Keratinocyte (primary cell): ENCODE measurements around the gene CDKN2C. TPM values are rescaled to one million over a fixed set of nuclear protein-coding genes. Genes with fewer than 3 reads are reported as not detected.

Experiments
- DNase-seq: peaks from one replicate; pipeline ENCODE4 v3.0.0-alpha.2; 2011; ENCODE audit warnings: low read depth, missing footprints, low spot score
- FAIRE-seq: peaks from 2 replicates; lab custom pipeline; 2011; peaks lifted over from hg19 to GRCh38; lab: Jason Lieb, UNC
- H2AFZ ChIP-seq: 2 replicates; pipeline ENCODE4 v1.6.0; 2012; ENCODE audit warnings: low read length, control low read depth, inconsistent platforms; ENCODE audit not compliant: control insufficient read depth
- H3K27ac ChIP-seq: 2 replicates; pipeline ENCODE4 v1.5.1; 2011; ENCODE audit warnings: low read length; ENCODE audit not compliant: control insufficient read depth, insufficient read depth
- H3K27me3 ChIP-seq: 3 replicates; pipeline ENCODE4 v1.6.0; 2011; ENCODE audit warnings: low read length; ENCODE audit not compliant: control insufficient read depth, insufficient read depth; ENCODE audit errors: extremely low read depth
- H3K36me3 ChIP-seq, 2 experiments: 2 replicates in 1 of 2; 3 replicates in 1 of 2; pipeline ENCODE4 v1.5.1; 2011; ENCODE audit warnings: low read length in 2 of 2, mild to moderate bottlenecking in 1 of 2; ENCODE audit not compliant: control insufficient read depth in 2 of 2, insufficient read depth in 2 of 2; ENCODE audit errors: extremely low read depth in 1 of 2
- H3K4me1 ChIP-seq: 3 replicates; pipeline ENCODE4 v1.5.1; 2011; ENCODE audit warnings: low read length; ENCODE audit not compliant: control insufficient read depth, insufficient read depth; ENCODE audit errors: extremely low read depth
- H3K4me2 ChIP-seq: 3 replicates; pipeline ENCODE4 v1.6.0; 2011; ENCODE audit warnings: low read depth, low read length; ENCODE audit not compliant: control insufficient read depth, insufficient read depth; ENCODE audit errors: extremely low read depth
- H3K4me3 ChIP-seq, 3 experiments: fragments of 200-600 bp in 1 of 3; sonication (generic) in 1 of 3; 2 replicates in 2 of 3; 3 replicates in 1 of 3; pipeline ENCODE4 v1.5.1; 2011 to 2016; ENCODE audit warnings: low read length in 3 of 3, mild to moderate bottlenecking in 3 of 3, control low read depth in 2 of 3, inconsistent platforms in 1 of 3, low read depth in 1 of 3, mixed read lengths in 1 of 3, mixed run types in 1 of 3, moderate library complexity in 1 of 3; ENCODE audit not compliant: control insufficient read depth in 2 of 3, insufficient read depth in 2 of 3; ENCODE audit errors: extremely low read depth in 1 of 3
- H3K79me2 ChIP-seq: 2 replicates; pipeline ENCODE4 v1.6.0; 2012; ENCODE audit warnings: low read length; ENCODE audit not compliant: control insufficient read depth, insufficient read depth
- H3K9ac ChIP-seq: 3 replicates; pipeline ENCODE4 v1.6.0; 2011; ENCODE audit warnings: low read length; ENCODE audit not compliant: control insufficient read depth, insufficient read depth; ENCODE audit errors: extremely low read depth
- H3K9me1 ChIP-seq: 3 replicates; pipeline ENCODE4 v1.6.0; 2011; ENCODE audit warnings: low read length; ENCODE audit not compliant: control insufficient read depth, insufficient read depth; ENCODE audit errors: extremely low read depth
- H3K9me3 ChIP-seq: 2 replicates; pipeline ENCODE4 v1.5.1; 2012; ENCODE audit warnings: low read depth, low read length; ENCODE audit not compliant: control insufficient read depth
- H4K20me1 ChIP-seq: 3 replicates; pipeline ENCODE4 v1.6.0; 2011; ENCODE audit warnings: low read length; ENCODE audit not compliant: control insufficient read depth, insufficient read depth; ENCODE audit errors: extremely low read depth
- EZH2 ChIP-seq: IDR thresholded peaks from one replicate; pipeline ENCODE4 v1.6.1; 2012; ENCODE audit warnings: inconsistent platforms, mild to moderate bottlenecking, low read length, moderate library complexity
- dilution Hi-C: fragments of 300-500 bp; cut with MboI; formaldehyde crosslinking; loops from one replicate; pipeline ENCODE4 v1.7.0; 2020; ENCODE audit warnings: low sequenced_read_pairs; ENCODE audit not compliant: extremely low pct_ligation_motif_present
- polyA plus RNA-seq, 5 experiments: library from polyadenylated mRNA; depleted of rRNA in 3 of 5; stranded (reverse) in 3 of 5; stranded (forward) in 1 of 5; unstranded in 1 of 5; fragments of >200 nt; gene quantifications; 1 replicate in 1 of 5; 2 replicates in 3 of 5; 3 replicates in 1 of 5; pipeline versions ENCODE4 v1.2.1 to v1.2.3, GENCODE V29; 2011 to 2012; ENCODE audit warnings: missing spikeins in 2 of 5, low read depth in 1 of 5, low replicate concordance in 1 of 5
- TF ChIP-seq, protein P1 (sequence below), 3 experiments: IDR thresholded peaks in 1 of 3; conservative IDR thresholded peaks in 1 of 3; optimal IDR thresholded peaks in 1 of 3; 2 replicates in 2 of 3; 3 replicates in 1 of 3; pipeline versions ENCODE3 to v1.5.1; 2011; ENCODE audit warnings: low read length in 3 of 3, mild to moderate bottlenecking in 3 of 3, moderate library complexity in 2 of 3, control low read depth in 1 of 3, inconsistent platforms in 1 of 3; ENCODE audit not compliant: insufficient read depth in 2 of 3; ENCODE audit errors: extremely low read depth in 1 of 3

CDKN2C gene
- polyA plus RNA-seq, 1 donor (not counting 4 experiments of a cell fraction or from before 2014, with no cell fraction given), result 1.3 TPM

DNA sequence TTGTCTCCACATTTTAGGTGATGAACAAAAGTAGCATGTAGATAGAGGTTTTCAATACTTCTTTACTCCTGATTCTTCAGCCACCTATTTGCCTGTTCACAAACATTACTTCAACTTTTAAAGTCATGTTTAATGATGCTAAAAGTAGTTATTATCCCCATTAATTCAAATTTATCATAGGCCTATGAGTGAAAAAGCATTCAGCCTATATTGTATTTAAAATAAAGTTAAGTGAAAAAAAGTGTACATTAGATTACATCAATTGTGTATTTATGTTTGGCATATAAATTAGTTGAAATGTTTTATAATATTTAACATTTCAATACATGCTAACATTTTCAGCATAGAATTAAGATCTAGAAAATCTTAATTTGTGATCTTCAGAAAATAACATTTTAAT, 10.5 kb downstream of the CDKN2C start:
- Histone ChIP-seq H3K27ac (no peak overlapping the region), H3K9me1 (no peaks in the 10 kb centered on the region), H3K9me3 (no peaks in the 10 kb centered on the region), H3K4me2 (no peak overlapping the region), H3K4me3 (no peak overlapping the region), H4K20me1 (no peaks in the 10 kb centered on the region), H3K4me1 (peaks cover 14% of the 10 kb centered on the region), H3K79me2 (no peaks in the 10 kb centered on the region), H3K9ac (no peak overlapping the region), H3K27me3 (no peaks in the 10 kb centered on the region), H3K36me3 (no peaks in the 10 kb centered on the region), H2AFZ (no peak overlapping the region)
- dilution Hi-C loops, result no loop called here
- TF ChIP-seq, protein P1, sequence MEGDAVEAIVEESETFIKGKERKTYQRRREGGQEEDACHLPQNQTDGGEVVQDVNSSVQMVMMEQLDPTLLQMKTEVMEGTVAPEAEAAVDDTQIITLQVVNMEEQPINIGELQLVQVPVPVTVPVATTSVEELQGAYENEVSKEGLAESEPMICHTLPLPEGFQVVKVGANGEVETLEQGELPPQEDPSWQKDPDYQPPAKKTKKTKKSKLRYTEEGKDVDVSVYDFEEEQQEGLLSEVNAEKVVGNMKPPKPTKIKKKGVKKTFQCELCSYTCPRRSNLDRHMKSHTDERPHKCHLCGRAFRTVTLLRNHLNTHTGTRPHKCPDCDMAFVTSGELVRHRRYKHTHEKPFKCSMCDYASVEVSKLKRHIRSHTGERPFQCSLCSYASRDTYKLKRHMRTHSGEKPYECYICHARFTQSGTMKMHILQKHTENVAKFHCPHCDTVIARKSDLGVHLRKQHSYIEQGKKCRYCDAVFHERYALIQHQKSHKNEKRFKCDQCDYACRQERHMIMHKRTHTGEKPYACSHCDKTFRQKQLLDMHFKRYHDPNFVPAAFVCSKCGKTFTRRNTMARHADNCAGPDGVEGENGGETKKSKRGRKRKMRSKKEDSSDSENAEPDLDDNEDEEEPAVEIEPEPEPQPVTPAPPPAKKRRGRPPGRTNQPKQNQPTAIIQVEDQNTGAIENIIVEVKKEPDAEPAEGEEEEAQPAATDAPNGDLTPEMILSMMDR (optimal IDR thresholded peaks at IDR 0.05 in 1 of 3, IDR thresholded peaks at IDR 0.05 in 1 of 3, conservative IDR thresholded peaks at IDR 0.05 in 1 of 3; ENCODE audit: extremely low read depth in 1 of 3, insufficient read depth in 2 of 3, low read length in 3 of 3), result no peak
- TF ChIP-seq EZH2, result no peak
- FAIRE-seq (no peak), DNase-seq (no peak)

DNA sequence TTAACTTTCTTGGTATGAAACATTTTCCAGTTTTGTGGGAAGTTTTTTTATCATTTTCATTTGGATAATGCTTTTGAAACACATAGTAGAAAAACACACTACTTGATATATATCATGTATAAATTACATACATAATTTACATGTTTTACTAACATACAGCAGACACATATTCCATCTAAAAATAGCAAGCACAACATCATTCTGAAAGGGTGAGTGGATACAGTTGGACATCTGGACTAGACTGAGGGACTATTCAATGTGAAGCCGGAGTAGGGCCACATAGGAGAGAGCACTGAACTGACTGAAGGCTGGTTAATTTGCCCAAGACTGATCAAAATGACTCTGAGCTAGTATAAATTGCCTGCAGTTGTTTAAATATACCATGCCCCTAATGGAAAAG, 11.7 kb downstream of the CDKN2C start:
- H3K9me3 ChIP-seq, result no peaks in the 10 kb centered on the region
- no peaks in the 10 kb centered on the region for H3K79me2 ChIP-seq
- dilution Hi-C loops, result no loop called here
- FAIRE-seq, result no peak
- TF ChIP-seq, protein P1 (optimal IDR thresholded peaks at IDR 0.05 in 1 of 3, IDR thresholded peaks at IDR 0.05 in 1 of 3, conservative IDR thresholded peaks at IDR 0.05 in 1 of 3; ENCODE audit: extremely low read depth in 1 of 3, insufficient read depth in 2 of 3, low read length in 3 of 3), result no peak
- no peak for TF ChIP-seq EZH2
- no peak for DNase-seq
- no peak overlapping the region for H3K4me2 ChIP-seq
- no peaks in the 10 kb centered on the region for H3K27me3 ChIP-seq
- no peak overlapping the region for H3K9ac ChIP-seq
- no peaks in the 10 kb centered on the region for H3K36me3 ChIP-seq
- no peak overlapping the region for H2AFZ ChIP-seq
- no peak overlapping the region for H3K27ac ChIP-seq
- H3K4me1 ChIP-seq, result peaks cover 14% of the 10 kb centered on the region
- no peaks in the 10 kb centered on the region for H3K9me1 ChIP-seq
- H4K20me1 ChIP-seq, result no peaks in the 10 kb centered on the region
- no peak overlapping the region for H3K4me3 ChIP-seq
